Measurements from ENCODE around the gene SOAT2.

The SOAT2 gene

GRCh38 chr12:53124352-53124723, 21.1 kb downstream of the SOAT2 start:
- Histone ChIP-seq H3K4me1 (ENCODE audit: low read depth, poor library complexity, severe bottlenecking) (peaks cover 7% of the 10 kb centered on the region), H3K4me2 (no peak overlapping the region), H3K27me3 (ENCODE audit: insufficient read depth, low read depth) (no peaks in the 10 kb centered on the region), H3K9ac (no peak overlapping the region), H2AFZ (ENCODE audit: low read depth) (no peak overlapping the region), H3K27ac (no peak overlapping the region), H3K36me3 (ENCODE audit: insufficient read depth) (no peaks in the 10 kb centered on the region), H3K79me2 (ENCODE audit: insufficient read depth, low read depth) (no peaks in the 10 kb centered on the region), H3K4me3 (IDR thresholded peaks at IDR 0.05; ENCODE audit: insufficient read depth, low read depth, low read length) (no peak overlapping the region), H4K20me1 (ENCODE audit: insufficient read depth) (no peaks in the 10 kb centered on the region)
- TF ChIP-seq CTCF (conservative IDR thresholded peaks at IDR 0.05; ENCODE audit: low read depth, low read length): no peak

- Histone ChIP-seq H3K4me2 (no peak overlapping the region), H3K4me1 (ENCODE audit: low read depth, poor library complexity, severe bottlenecking) (peaks cover 7% of the 10 kb centered on the region), H3K4me3 (IDR thresholded peaks at IDR 0.05; ENCODE audit: insufficient read depth, low read depth, low read length) (no peak overlapping the region), H3K79me2 (ENCODE audit: insufficient read depth, low read depth) (no peaks in the 10 kb centered on the region), H4K20me1 (ENCODE audit: insufficient read depth) (no peaks in the 10 kb centered on the region), H2AFZ (ENCODE audit: low read depth) (no peak overlapping the region), H3K9ac (no peak overlapping the region), H3K27me3 (ENCODE audit: insufficient read depth, low read depth) (no peaks in the 10 kb centered on the region), H3K27ac (no peak overlapping the region), H3K36me3 (ENCODE audit: insufficient read depth) (no peaks in the 10 kb centered on the region)
- TF ChIP-seq CTCF (conservative IDR thresholded peaks at IDR 0.05; ENCODE audit: low read depth, low read length): no peak
These were observed 23.9 kb downstream of the SOAT2 start for GRCh38 chr12:53127169-53127568.

GRCh38 chr12:53128780-53129569, 25.7 kb downstream of the SOAT2 start:
- Histone ChIP-seq H3K27me3 (ENCODE audit: insufficient read depth, low read depth) (no peaks in the 10 kb centered on the region), H4K20me1 (ENCODE audit: insufficient read depth) (no peaks in the 10 kb centered on the region), H3K9ac (no peak overlapping the region), H3K4me1 (ENCODE audit: low read depth, poor library complexity, severe bottlenecking) (peaks cover 7% of the 10 kb centered on the region), H3K4me2 (no peak overlapping the region), H3K36me3 (ENCODE audit: insufficient read depth) (no peaks in the 10 kb centered on the region), H2AFZ (ENCODE audit: low read depth) (no peak overlapping the region), H3K79me2 (ENCODE audit: insufficient read depth, low read depth) (no peaks in the 10 kb centered on the region), H3K27ac (no peak overlapping the region), H3K4me3 (IDR thresholded peaks at IDR 0.05; ENCODE audit: insufficient read depth, low read depth, low read length) (no peak overlapping the region)
- no peak for TF ChIP-seq CTCF (conservative IDR thresholded peaks at IDR 0.05; ENCODE audit: low read depth, low read length)

- no peak overlapping the region for H2AFZ ChIP-seq (ENCODE audit: low read depth)
- H3K27ac ChIP-seq: no peak overlapping the region
- no peaks in the 10 kb centered on the region for H3K36me3 ChIP-seq (ENCODE audit: insufficient read depth)
- TF ChIP-seq CTCF (conservative IDR thresholded peaks at IDR 0.05; ENCODE audit: low read depth, low read length): no peak
- no peaks in the 10 kb centered on the region for H3K79me2 ChIP-seq (ENCODE audit: insufficient read depth, low read depth)
- peaks cover 7% of the 10 kb centered on the region for H3K4me1 ChIP-seq (ENCODE audit: low read depth, poor library complexity, severe bottlenecking)
- no peak overlapping the region for H3K9ac ChIP-seq
- H4K20me1 ChIP-seq (ENCODE audit: insufficient read depth): no peaks in the 10 kb centered on the region
- no peak overlapping the region for H3K4me3 ChIP-seq (IDR thresholded peaks at IDR 0.05; ENCODE audit: insufficient read depth, low read depth, low read length)
- H3K27me3 ChIP-seq (ENCODE audit: insufficient read depth, low read depth): no peaks in the 10 kb centered on the region
- no peak overlapping the region for H3K4me2 ChIP-seq
These were observed 28.6 kb downstream of the SOAT2 start for GRCh38 chr12:53131844-53132243.
